ENCODE data around the gene SMOC2. TPM values are rescaled to one million over a fixed set of nuclear protein-coding genes. Genes with fewer than 3 reads are reported as not detected.

SMOC2 gene
- polyA plus RNA-seq, 3 donors = not detected

DNA sequence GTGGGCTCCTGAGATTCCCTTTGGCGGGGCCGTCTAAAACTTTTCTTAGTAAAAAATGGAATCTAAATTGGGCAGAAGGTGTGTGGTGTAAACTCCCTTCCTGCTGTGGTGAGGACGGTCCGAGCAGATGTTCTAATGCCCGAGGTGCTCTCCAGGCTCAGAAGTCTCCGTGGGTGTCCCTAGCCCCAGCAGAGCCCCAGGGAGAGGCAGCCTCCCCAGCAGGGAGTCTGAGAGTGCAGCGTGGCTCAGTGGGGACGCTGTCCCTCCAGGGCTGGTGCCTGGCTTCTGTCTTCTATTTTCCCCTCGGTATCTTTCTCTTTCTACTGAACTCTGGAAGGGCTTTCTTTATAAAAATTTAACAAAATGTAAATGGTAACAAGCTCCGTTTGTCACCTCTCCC lies 208.2 kb downstream of the SMOC2 start:
- 40% methylated on average over 3 of the region's 10 CpGs for WGBS (ENCODE audit: insufficient coverage)
- H3K9ac ChIP-seq (ENCODE audit: insufficient read depth, low read length, poor library complexity, severe bottlenecking) = no peak overlapping the region
- no peak overlapping the region for H2AFZ ChIP-seq (ENCODE audit: insufficient read depth, low read depth, low read length, poor library complexity, severe bottlenecking)
- no peak for TF ChIP-seq CTCF (IDR thresholded peaks at IDR 0.05)
- H3K27me3 Mint-ChIP-seq (ENCODE audit: low read depth in 3 of 3) = peaks cover 0 to 8% (median 5%) of the 10 kb centered on the region in 3 donors
- no peaks in the 10 kb centered on the region for H3K36me3 Mint-ChIP-seq
- no peaks in the 10 kb centered on the region for H4K20me1 ChIP-seq (ENCODE audit: insufficient read depth, low read length)
- peaks cover 5 to 16% of the 10 kb centered on the region in 2 donors for H3K9me3 ChIP-seq (replicated peaks in 1 of 2; ENCODE audit: control insufficient read depth in 1 of 2, insufficient read depth in 1 of 2, low read length in 2 of 2)
- no peaks in the 10 kb centered on the region for H3K79me2 ChIP-seq (ENCODE audit: insufficient read depth, low read length)
- DNase-seq = no peak
- H3K27me3 ChIP-seq (ENCODE audit: control insufficient read depth in 2 of 2, insufficient read depth in 2 of 2, low read length in 2 of 2) = no peaks in the 10 kb centered on the region
- H3K36me3 ChIP-seq (replicated peaks in 1 of 2; ENCODE audit: control insufficient read depth in 1 of 2, insufficient read depth in 2 of 2, low read length in 2 of 2) = no peaks in the 10 kb centered on the region
- intact Hi-C loops (cut with micrococcal nuclease) = no loop called here
- no peak overlapping the region for H3K4me2 ChIP-seq (replicated peaks; ENCODE audit: extremely low read depth, low read length, poor library complexity, severe bottlenecking)
- no peak overlapping the region for H3K4me3 ChIP-seq (replicated peaks in 1 of 3; ENCODE audit: low read depth in 2 of 3, low read length in 3 of 3)
- H3K4me1 ChIP-seq (ENCODE audit: control insufficient read depth in 1 of 2, insufficient read depth in 2 of 2, low read length in 2 of 2) = no peaks in the 10 kb centered on the region
- no peak overlapping the region for H3K4me3 Mint-ChIP-seq
- no peak overlapping the region for H3K27ac Mint-ChIP-seq
- no peaks in the 10 kb centered on the region for H3K4me1 Mint-ChIP-seq
- H3K9me3 Mint-ChIP-seq = peaks cover 0 to 19% (median 5%) of the 10 kb centered on the region in 7 donors
- no peak overlapping the region for H3K27ac ChIP-seq (ENCODE audit: low read depth in 1 of 2, low read length in 2 of 2)

GRCh38 chr6:168650671-168651111 lies 209.7 kb downstream of the SMOC2 start:
- H2AFZ ChIP-seq (ENCODE audit: insufficient read depth, low read depth, low read length, poor library complexity, severe bottlenecking) = no peak overlapping the region
- no peaks in the 10 kb centered on the region for H3K36me3 ChIP-seq (replicated peaks in 1 of 2; ENCODE audit: control insufficient read depth in 1 of 2, insufficient read depth in 2 of 2, low read length in 2 of 2)
- H3K9me3 ChIP-seq (replicated peaks in 1 of 2; ENCODE audit: control insufficient read depth in 1 of 2, insufficient read depth in 1 of 2, low read length in 2 of 2) = peaks cover 12 to 23% of the 10 kb centered on the region in 2 donors
- H3K27me3 ChIP-seq (ENCODE audit: control insufficient read depth in 2 of 2, insufficient read depth in 2 of 2, low read length in 2 of 2) = no peaks in the 10 kb centered on the region
- DNase-seq = no peak
- no peaks in the 10 kb centered on the region for H3K4me1 ChIP-seq (ENCODE audit: control insufficient read depth in 1 of 2, insufficient read depth in 2 of 2, low read length in 2 of 2)
- TF ChIP-seq CTCF (IDR thresholded peaks at IDR 0.05) = no peak
- Mint-ChIP-seq H3K36me3 (no peaks in the 10 kb centered on the region), H3K4me3 (no peak overlapping the region), H3K27me3 (ENCODE audit: low read depth in 3 of 3) (peaks cover 0 to 5% (median 4%) of the 10 kb centered on the region in 3 donors), H3K9me3 (peaks cover 2 to 25% (median 7%) of the 10 kb centered on the region in 7 donors), H3K4me1 (no peaks in the 10 kb centered on the region), H3K27ac (no peak overlapping the region)
- 89% methylated on average over 15 of the region's 15 CpGs for WGBS (ENCODE audit: insufficient coverage)
- H3K4me2 ChIP-seq (replicated peaks; ENCODE audit: extremely low read depth, low read length, poor library complexity, severe bottlenecking) = no peak overlapping the region
- H4K20me1 ChIP-seq (ENCODE audit: insufficient read depth, low read length) = no peaks in the 10 kb centered on the region
- no peak overlapping the region for H3K4me3 ChIP-seq (replicated peaks in 1 of 3; ENCODE audit: low read depth in 2 of 3, low read length in 3 of 3)
- H3K27ac ChIP-seq (ENCODE audit: low read depth in 1 of 2, low read length in 2 of 2) = no peak overlapping the region
- no peak overlapping the region for H3K9ac ChIP-seq (ENCODE audit: insufficient read depth, low read length, poor library complexity, severe bottlenecking)
- intact Hi-C loops (cut with micrococcal nuclease) = no loop called here
- H3K79me2 ChIP-seq (ENCODE audit: insufficient read depth, low read length) = no peaks in the 10 kb centered on the region

Data from CD14-positive monocyte (primary cell).